ENCODE data around the gene MICOS13.
"Not testable (repeated sequence)": the region's sequence is repeated elsewhere in the genome, so short reads cannot be mapped to it uniquely, and the experiment has no call there.

The MICOS13 gene

DNA sequence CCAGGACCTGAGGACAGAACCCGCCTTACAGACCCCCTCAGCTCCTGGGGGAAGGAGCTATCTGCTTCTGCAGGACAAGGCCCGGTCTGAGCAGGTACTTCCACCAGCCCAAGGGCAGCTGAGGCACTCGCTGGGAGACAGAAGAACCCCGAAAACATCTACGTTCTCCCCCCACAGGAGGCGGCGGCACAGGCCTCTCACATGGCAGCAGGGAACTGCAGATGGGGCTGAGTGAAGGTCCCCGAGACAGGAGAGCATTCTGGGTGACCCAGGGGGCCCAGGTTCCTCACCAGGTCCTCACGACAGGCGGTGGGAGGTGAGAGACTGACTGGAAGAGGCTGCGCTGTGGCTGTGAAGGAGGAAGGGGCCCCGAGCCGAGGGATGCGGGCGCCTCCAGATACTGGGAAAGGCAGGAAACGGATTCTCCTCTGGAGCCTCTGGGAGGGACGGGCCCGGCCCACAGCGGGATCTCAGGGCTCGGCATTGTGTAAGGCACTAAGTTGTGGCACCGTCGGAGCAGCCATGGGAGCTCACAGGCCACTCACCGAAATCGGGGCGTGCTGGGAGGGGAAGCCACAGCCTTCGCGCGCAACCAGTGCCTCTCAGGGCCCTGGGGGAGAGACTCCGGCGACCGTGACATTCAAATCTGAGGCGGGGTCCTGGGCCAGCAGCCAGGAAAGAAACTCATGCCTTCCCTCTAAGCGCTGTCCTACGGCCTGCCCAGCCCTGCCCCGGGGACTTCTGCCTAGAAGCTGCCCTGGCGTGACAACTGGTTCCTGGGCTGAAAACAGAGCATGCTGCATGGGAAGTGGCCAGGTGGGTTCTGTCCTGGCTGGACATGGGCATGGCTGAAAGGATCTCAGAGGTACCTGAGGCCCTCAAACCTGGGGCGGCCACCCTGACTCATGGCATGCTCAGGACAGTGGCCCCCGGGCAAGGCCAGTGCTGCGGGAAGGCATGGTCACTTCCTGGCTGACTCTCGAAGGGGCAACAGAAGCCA, 23.8 kb upstream of the MICOS13 start:
- Mint-ChIP-seq H3K4me3 (no peak overlapping the region), H3K36me3 (ENCODE audit: low read depth) (peaks cover 61% of the 10 kb centered on the region), H3K9me3 (peaks cover 18% of the 10 kb centered on the region), H3K4me1 (no peaks in the 10 kb centered on the region), H3K27me3 (ENCODE audit: low read depth, poor library complexity) (peaks cover 5% of the 10 kb centered on the region), H3K27ac (no peak overlapping the region)
- no peak for DNase-seq
- TF ChIP-seq, protein P1, sequence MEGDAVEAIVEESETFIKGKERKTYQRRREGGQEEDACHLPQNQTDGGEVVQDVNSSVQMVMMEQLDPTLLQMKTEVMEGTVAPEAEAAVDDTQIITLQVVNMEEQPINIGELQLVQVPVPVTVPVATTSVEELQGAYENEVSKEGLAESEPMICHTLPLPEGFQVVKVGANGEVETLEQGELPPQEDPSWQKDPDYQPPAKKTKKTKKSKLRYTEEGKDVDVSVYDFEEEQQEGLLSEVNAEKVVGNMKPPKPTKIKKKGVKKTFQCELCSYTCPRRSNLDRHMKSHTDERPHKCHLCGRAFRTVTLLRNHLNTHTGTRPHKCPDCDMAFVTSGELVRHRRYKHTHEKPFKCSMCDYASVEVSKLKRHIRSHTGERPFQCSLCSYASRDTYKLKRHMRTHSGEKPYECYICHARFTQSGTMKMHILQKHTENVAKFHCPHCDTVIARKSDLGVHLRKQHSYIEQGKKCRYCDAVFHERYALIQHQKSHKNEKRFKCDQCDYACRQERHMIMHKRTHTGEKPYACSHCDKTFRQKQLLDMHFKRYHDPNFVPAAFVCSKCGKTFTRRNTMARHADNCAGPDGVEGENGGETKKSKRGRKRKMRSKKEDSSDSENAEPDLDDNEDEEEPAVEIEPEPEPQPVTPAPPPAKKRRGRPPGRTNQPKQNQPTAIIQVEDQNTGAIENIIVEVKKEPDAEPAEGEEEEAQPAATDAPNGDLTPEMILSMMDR (IDR thresholded peaks at IDR 0.05), result no peak

DNA sequence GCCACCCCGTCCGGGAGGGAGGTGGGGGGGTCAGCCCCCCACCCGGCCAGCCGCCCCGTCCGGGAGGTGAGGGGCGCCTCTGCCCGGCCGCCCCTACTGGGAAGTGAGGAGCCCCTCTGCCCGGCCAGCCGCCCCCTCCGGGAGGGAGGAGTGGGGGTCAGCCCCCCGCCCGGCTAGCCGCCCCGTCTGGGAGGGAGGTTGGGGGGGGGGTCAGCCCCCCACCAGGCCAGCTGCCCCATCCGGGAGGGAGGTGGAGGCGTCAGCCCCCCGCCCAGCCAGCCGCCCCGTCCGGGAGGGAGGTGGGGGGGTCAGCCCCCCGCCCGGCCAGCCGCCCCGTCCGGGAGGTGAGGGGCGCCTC, 21.7 kb upstream of the MICOS13 start:
- not testable (repeated sequence) for H3K27me3 Mint-ChIP-seq (ENCODE audit: low read depth, poor library complexity); H3K4me3 Mint-ChIP-seq; H3K27ac Mint-ChIP-seq; DNase-seq; H3K4me1 Mint-ChIP-seq
- peaks cover 67% of the 10 kb centered on the region for H3K36me3 Mint-ChIP-seq (ENCODE audit: low read depth)
- peaks cover 18% of the 10 kb centered on the region for H3K9me3 Mint-ChIP-seq

DNA sequence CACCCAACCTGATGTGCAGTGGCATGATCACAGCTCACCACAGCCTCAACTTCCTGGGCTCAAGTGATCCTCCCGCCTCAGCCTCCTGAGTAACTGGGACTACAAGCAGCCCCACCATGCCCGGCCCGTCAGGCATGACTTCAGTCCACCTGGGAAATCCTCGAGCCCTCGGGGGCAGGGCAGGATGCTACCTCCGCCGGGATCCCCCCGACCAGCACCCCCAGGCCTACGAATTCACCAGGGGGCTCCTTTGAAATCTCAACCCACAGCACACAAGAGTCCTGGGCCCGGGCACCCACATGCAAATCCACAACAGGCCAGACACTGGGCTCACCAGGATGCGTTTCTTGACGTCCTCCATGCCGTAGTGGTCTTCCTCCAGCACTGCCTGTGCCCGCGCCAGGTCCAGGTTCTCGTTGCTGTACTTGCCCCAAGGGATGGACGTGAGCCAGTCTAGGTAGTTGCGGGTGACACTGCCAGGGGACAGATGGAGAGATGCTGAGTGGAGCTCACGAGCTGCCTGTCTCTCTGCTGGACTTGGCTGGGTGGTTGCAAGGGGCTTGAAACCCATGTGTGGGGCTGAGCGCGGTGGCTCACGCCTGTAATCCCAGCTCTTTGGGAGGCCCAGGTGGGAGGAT, 20.3 kb upstream of the MICOS13 start:
- Mint-ChIP-seq H3K27me3 (ENCODE audit: low read depth, poor library complexity) (peaks cover 2% of the 10 kb centered on the region), H3K27ac (no peak overlapping the region), H3K36me3 (ENCODE audit: low read depth) (peaks cover 57% of the 10 kb centered on the region), H3K9me3 (peaks cover 18% of the 10 kb centered on the region), H3K4me1 (no peaks in the 10 kb centered on the region), H3K4me3 (no peak overlapping the region)
- no peak for DNase-seq
- TF ChIP-seq, protein P1 (IDR thresholded peaks at IDR 0.05), result no peak

DNA sequence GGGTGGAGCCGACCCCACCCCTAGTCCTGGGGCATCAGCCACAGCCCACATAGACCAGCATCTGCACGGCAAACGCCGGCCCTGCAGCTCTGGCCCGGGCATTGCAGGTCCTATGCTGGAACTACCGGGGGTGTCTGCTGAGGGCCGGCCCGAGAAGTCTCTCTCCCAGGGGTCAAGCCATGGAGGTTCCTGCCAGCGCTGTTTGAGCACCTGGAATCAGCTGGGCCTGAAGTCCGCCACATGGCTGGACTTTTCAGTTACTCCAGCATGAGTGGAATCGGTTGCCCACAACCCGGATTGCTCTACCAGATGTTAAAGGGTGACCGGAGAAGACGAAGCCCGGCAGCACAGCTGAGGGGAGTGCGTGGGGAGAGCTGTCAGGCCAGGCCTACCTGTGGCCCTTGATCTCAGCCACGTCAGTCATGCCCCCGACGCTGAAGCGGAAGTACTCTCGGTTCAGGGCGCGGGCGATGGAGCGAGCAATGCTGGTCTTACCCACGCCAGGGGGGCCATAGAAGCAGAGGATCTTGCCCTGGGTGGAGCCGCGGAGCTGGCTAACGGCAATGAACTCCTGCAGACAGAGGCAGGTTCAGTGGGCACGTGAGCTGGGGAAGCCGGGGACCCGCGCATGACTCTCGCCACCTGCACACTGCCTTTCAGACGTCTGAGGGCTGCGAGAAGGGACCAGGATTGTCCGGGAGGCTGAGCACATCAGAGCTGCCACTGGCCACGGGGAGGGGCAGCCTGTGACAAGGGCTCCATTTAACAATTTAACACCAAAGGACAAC, 18.5 kb upstream of the MICOS13 start:
- Mint-ChIP-seq H3K4me1 (no peaks in the 10 kb centered on the region), H3K36me3 (ENCODE audit: low read depth) (peaks cover 46% of the 10 kb centered on the region), H3K4me3 (no peak overlapping the region), H3K9me3 (peaks cover 18% of the 10 kb centered on the region), H3K27me3 (ENCODE audit: low read depth, poor library complexity) (peaks cover 2% of the 10 kb centered on the region), H3K27ac (peak overlapping the region; percentile 92)
- TF ChIP-seq, protein P1 (IDR thresholded peaks at IDR 0.05), result no peak
- DNase-seq, result no peak

DNA sequence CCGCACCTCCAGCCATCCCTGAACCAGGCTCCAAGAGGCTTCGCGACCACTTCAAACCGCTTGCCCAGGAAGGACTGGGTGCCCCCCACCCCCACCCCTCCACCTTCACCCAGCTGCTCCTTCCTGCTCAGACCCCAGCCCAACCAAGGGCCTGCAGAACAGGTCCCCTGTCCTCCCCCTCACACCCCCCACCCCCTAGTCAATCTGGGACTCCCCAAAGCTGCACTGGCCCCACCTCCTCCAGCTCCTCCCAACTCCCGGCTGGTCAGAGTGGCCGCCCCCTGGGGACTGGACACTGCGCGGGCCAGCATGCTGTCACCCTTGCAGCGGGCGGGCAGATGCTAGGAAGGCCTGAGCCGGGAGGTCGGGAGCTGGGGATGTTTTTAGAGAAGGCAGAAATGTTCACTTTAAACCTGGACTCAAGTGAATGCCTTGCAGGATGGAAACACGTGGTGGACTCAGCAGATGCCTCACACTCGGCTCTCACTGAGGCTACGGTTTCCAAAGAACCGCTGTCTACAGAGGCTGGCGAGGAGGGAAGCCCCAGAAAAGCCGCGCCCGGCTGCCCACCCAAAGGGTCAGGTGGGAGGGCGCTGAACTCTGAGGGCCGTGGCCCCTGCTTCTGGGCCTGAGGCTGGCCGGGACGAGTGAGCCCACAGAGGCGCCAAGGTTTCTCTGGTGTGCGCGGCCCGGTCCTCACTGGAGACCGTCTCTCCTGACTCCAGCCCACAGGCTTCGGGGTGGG, 17.7 kb upstream of the MICOS13 start:
- Mint-ChIP-seq H3K4me1 (no peaks in the 10 kb centered on the region), H3K4me3 (no peak overlapping the region), H3K36me3 (ENCODE audit: low read depth) (peaks cover 39% of the 10 kb centered on the region), H3K9me3 (peaks cover 14% of the 10 kb centered on the region), H3K27ac (peak overlapping the region; percentile 71), H3K27me3 (ENCODE audit: low read depth, poor library complexity) (no peaks in the 10 kb centered on the region)
- TF ChIP-seq, protein P1 (IDR thresholded peaks at IDR 0.05), result no peak
- no peak for DNase-seq

Data from nephron progenitor cell (in vitro differentiated cells).